Astrocyte (in vitro differentiated cells and primary cell): ENCODE data around the gene YAF2. TPM values are rescaled to one million over a fixed set of nuclear protein-coding genes. Genes with fewer than 3 reads are reported as not detected.

Source experiments
- DNase-seq: peaks from one replicate; pipeline ENCODE4 v3.0.0-alpha.2; 2010; ENCODE audit warnings: low read depth
- FAIRE-seq: peaks from 2 replicates; lab custom pipeline; 2011; peaks lifted over from hg19 to GRCh38; lab: Jason Lieb, UNC
- H2AFZ ChIP-seq: 2 replicates; pipeline ENCODE4 v1.6.0; 2012; ENCODE audit warnings: low read depth, low read length, inconsistent platforms
- H3K27ac ChIP-seq: 2 replicates; pipeline ENCODE4 v1.5.1; 2011; ENCODE audit warnings: low read depth, low read length, inconsistent platforms
- H3K27me3 ChIP-seq: 2 replicates; pipeline ENCODE4 v1.6.0; 2011; ENCODE audit warnings: low read length, inconsistent platforms; ENCODE audit not compliant: insufficient read depth
- H3K36me3 ChIP-seq: 2 replicates; pipeline ENCODE4 v1.5.1; 2011; ENCODE audit warnings: low read length, inconsistent platforms; ENCODE audit not compliant: insufficient read depth
- H3K4me1 ChIP-seq: 2 replicates; pipeline ENCODE4 v1.5.1; 2011; ENCODE audit warnings: low read length, inconsistent platforms; ENCODE audit not compliant: insufficient read depth
- H3K4me2 ChIP-seq: 2 replicates; pipeline ENCODE4 v1.6.0; 2012; ENCODE audit warnings: low read length, inconsistent platforms
- H3K4me3 ChIP-seq: 2 replicates; pipeline ENCODE4 v1.5.1; 2011; ENCODE audit warnings: low read depth, mild to moderate bottlenecking, low read length, inconsistent platforms; ENCODE audit not compliant: insufficient read depth
- H3K79me2 ChIP-seq: 2 replicates; pipeline ENCODE4 v1.6.0; 2012; ENCODE audit warnings: mild to moderate bottlenecking, low read length, inconsistent platforms; ENCODE audit not compliant: insufficient read depth
- H3K9ac ChIP-seq: 2 replicates; pipeline ENCODE4 v1.6.0; 2012; ENCODE audit warnings: mild to moderate bottlenecking, low read length, inconsistent platforms
- H3K9me3 ChIP-seq: 2 replicates; pipeline ENCODE4 v1.5.1; 2012; ENCODE audit warnings: low read depth, mild to moderate bottlenecking, low read length, inconsistent platforms; ENCODE audit not compliant: insufficient read depth
- H4K20me1 ChIP-seq: 2 replicates; pipeline ENCODE4 v1.6.0; 2012; ENCODE audit warnings: low read length, inconsistent platforms; ENCODE audit not compliant: insufficient read depth
- H3K27ac Mint-ChIP-seq: one replicate; pipeline ENCODE4 v1.8.0; 2021; ENCODE audit warnings: mild to moderate bottlenecking, mixed read lengths; ENCODE audit not compliant: unreplicated experiment
- H3K27me3 Mint-ChIP-seq: one replicate; pipeline ENCODE4 v1.8.0; 2021; ENCODE audit warnings: low read depth, mixed read lengths; ENCODE audit not compliant: unreplicated experiment
- H3K36me3 Mint-ChIP-seq: one replicate; pipeline ENCODE4 v1.8.0; 2021; ENCODE audit warnings: low read depth, mixed read lengths; ENCODE audit not compliant: unreplicated experiment
- H3K4me1 Mint-ChIP-seq: one replicate; pipeline ENCODE4 v1.8.0; 2021; ENCODE audit warnings: low read depth, mixed read lengths; ENCODE audit not compliant: unreplicated experiment
- H3K4me3 Mint-ChIP-seq: one replicate; pipeline ENCODE4 v1.8.0; 2021; ENCODE audit warnings: mild to moderate bottlenecking, moderate library complexity, mixed read lengths; ENCODE audit not compliant: unreplicated experiment
- H3K9me3 Mint-ChIP-seq: one replicate; pipeline ENCODE4 v1.8.0; 2021; ENCODE audit warnings: mild to moderate bottlenecking, mixed read lengths; ENCODE audit not compliant: unreplicated experiment
- EZH2 ChIP-seq: IDR thresholded peaks from 2 replicates; pipeline ENCODE4 v1.6.1; 2012; ENCODE audit warnings: mild to moderate bottlenecking, low read length, inconsistent platforms; ENCODE audit not compliant: insufficient read depth
- total RNA-seq: library from RNA; stranded (reverse); gene quantifications from 2 replicates; pipeline ENCODE4 v1.2.1, GENCODE V29; 2021
- TF ChIP-seq, protein P1 (sequence below): IDR thresholded peaks from 2 replicates; pipeline ENCODE4 v1.5.1; 2011; ENCODE audit warnings: low read depth, mild to moderate bottlenecking, inconsistent platforms, low read length, moderate library complexity; ENCODE audit not compliant: insufficient read depth

YAF2 gene
- total RNA-seq, 1 donor from 2014 or later: 28.6 TPM

- DNase-seq: no peak
- TF ChIP-seq, protein P1, sequence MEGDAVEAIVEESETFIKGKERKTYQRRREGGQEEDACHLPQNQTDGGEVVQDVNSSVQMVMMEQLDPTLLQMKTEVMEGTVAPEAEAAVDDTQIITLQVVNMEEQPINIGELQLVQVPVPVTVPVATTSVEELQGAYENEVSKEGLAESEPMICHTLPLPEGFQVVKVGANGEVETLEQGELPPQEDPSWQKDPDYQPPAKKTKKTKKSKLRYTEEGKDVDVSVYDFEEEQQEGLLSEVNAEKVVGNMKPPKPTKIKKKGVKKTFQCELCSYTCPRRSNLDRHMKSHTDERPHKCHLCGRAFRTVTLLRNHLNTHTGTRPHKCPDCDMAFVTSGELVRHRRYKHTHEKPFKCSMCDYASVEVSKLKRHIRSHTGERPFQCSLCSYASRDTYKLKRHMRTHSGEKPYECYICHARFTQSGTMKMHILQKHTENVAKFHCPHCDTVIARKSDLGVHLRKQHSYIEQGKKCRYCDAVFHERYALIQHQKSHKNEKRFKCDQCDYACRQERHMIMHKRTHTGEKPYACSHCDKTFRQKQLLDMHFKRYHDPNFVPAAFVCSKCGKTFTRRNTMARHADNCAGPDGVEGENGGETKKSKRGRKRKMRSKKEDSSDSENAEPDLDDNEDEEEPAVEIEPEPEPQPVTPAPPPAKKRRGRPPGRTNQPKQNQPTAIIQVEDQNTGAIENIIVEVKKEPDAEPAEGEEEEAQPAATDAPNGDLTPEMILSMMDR: no peak
- TF ChIP-seq EZH2: no peak
- no peak overlapping the region for H2AFZ ChIP-seq
- no peaks in the 10 kb centered on the region for H3K36me3 Mint-ChIP-seq
- H3K4me2 ChIP-seq: no peak overlapping the region
- no peak overlapping the region for H3K4me3 Mint-ChIP-seq
- no peaks in the 10 kb centered on the region for H3K9me3 ChIP-seq
- no peaks in the 10 kb centered on the region for H3K27me3 Mint-ChIP-seq
- H3K4me1 Mint-ChIP-seq: peaks cover 17% of the 10 kb centered on the region
- no peak for FAIRE-seq
- H3K27me3 ChIP-seq: no peaks in the 10 kb centered on the region
- no peak overlapping the region for H3K4me3 ChIP-seq
- H3K79me2 ChIP-seq: peaks cover 69% of the 10 kb centered on the region
- H3K36me3 ChIP-seq: no peaks in the 10 kb centered on the region
- peaks cover 18% of the 10 kb centered on the region for H3K4me1 ChIP-seq
- no peak overlapping the region for H3K27ac ChIP-seq
- no peaks in the 10 kb centered on the region for H3K9me3 Mint-ChIP-seq
- no peak overlapping the region for H3K9ac ChIP-seq
- no peak overlapping the region for H3K27ac Mint-ChIP-seq
- peaks cover 23% of the 10 kb centered on the region for H4K20me1 ChIP-seq
These were observed 111.1 kb downstream of the YAF2 start for GRCh38 chr12:42126963-42127362.

DNA sequence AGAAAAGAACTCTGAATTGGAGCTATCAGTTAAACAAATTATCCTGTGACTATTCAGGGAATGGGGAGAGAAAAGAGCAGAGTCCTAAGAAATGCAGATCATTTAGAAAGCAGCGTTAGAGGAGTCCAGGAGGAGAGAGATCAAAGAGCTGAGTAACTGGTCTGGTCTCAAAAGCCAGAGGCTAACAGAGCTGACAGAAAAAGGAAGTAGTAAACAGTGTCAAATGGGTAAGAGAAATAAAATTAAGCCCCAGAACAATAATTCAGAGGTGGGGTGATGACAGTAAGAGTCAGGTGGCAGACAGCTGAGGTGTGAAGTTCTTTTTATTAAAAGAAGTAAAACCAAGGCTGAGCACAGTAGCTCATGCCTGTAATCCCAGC, 112.7 kb downstream of the YAF2 start:
- DNase-seq (no peak), FAIRE-seq (no peak)
- H3K36me3 Mint-ChIP-seq: no peaks in the 10 kb centered on the region
- Histone ChIP-seq H3K4me3 (no peak overlapping the region), H3K79me2 (peaks cover 80% of the 10 kb centered on the region), H3K9ac (no peak overlapping the region), H3K36me3 (no peaks in the 10 kb centered on the region), H2AFZ (no peak overlapping the region), H3K27ac (no peak overlapping the region), H4K20me1 (peaks cover 22% of the 10 kb centered on the region), H3K27me3 (no peaks in the 10 kb centered on the region), H3K4me1 (peaks cover 6% of the 10 kb centered on the region), H3K9me3 (no peaks in the 10 kb centered on the region), H3K4me2 (no peak overlapping the region)
- no peak overlapping the region for H3K27ac Mint-ChIP-seq
- TF ChIP-seq, protein P1: no peak
- TF ChIP-seq EZH2: no peak
- H3K4me1 Mint-ChIP-seq: peaks cover 7% of the 10 kb centered on the region
- no peak overlapping the region for H3K4me3 Mint-ChIP-seq
- no peaks in the 10 kb centered on the region for H3K9me3 Mint-ChIP-seq
- H3K27me3 Mint-ChIP-seq: no peaks in the 10 kb centered on the region

DNA sequence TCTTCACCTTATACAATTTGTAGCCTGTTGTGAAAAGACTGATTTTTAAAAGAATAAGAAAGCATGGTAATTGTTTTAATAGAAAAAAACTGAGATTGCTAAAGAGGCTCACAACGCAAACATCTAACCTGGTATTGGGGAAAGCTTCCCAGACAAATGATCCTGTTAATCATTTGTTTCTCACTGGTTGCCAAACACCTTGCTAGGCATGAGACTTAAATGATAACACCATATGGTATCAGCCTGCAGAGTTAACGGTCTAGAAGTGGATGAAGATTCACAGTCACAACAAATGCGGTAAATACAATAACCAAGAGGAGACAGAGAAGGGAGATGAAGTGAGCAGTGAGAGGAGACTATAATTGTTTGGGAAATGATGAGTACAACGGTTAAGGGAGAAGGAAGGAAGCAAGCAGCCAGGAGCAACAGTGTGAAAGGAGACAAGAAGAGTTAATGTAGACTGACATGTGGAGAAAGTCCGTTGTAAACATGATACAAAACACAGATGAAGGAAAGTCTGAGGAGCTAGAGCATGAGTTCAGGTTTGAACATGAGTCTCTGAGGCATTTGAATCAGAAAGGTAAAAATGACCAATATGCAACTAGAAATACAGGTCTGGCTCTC, 113.2 kb downstream of the YAF2 start:
- Histone ChIP-seq H3K36me3 (no peaks in the 10 kb centered on the region), H3K9me3 (no peaks in the 10 kb centered on the region), H3K4me1 (peaks cover 1% of the 10 kb centered on the region), H3K9ac (no peak overlapping the region), H3K4me2 (no peak overlapping the region), H3K79me2 (peaks cover 80% of the 10 kb centered on the region), H3K27ac (no peak overlapping the region), H3K4me3 (no peak overlapping the region), H2AFZ (no peak overlapping the region), H4K20me1 (peaks cover 27% of the 10 kb centered on the region), H3K27me3 (no peaks in the 10 kb centered on the region)
- Mint-ChIP-seq H3K36me3 (no peaks in the 10 kb centered on the region), H3K4me3 (no peak overlapping the region), H3K27ac (no peak overlapping the region), H3K27me3 (no peaks in the 10 kb centered on the region), H3K4me1 (peaks cover 2% of the 10 kb centered on the region), H3K9me3 (no peaks in the 10 kb centered on the region)
- FAIRE-seq (no peak), DNase-seq (no peak)
- no peak for TF ChIP-seq EZH2
- TF ChIP-seq, protein P1: no peak
